Measurements from ENCODE around the gene ERMP1. TPM values are rescaled to one million over a fixed set of nuclear protein-coding genes. Genes with fewer than 3 reads are reported as not detected.
"Not testable (repeated sequence)": the region's sequence is repeated elsewhere in the genome, so short reads cannot be mapped to it uniquely, and the experiment has no call there.

ERMP1 gene
- total RNA-seq (89.6 TPM), polyA plus RNA-seq (ENCODE audit: insufficient read depth, low read depth, low replicate concordance) (34.4 TPM)
- long read RNA-seq, donor 1, full-length matches to known transcripts = 3 of 3 reads
- long read RNA-seq, donor 1, partial matches to known transcripts = 0 of 3 reads
- long read RNA-seq, donor 1, other reads (novel, unspliced or antisense) = 0 of 3 reads
- long read RNA-seq, donor 2, full-length matches to known transcripts = 6 of 6 reads
- long read RNA-seq, donor 2, partial matches to known transcripts = 0 of 6 reads
- long read RNA-seq, donor 2, other reads (novel, unspliced or antisense) = 0 of 6 reads
- long read RNA-seq, donor 3, full-length matches to known transcripts = 4 of 17 reads
- long read RNA-seq, donor 3, partial matches to known transcripts = 13 of 17 reads
- long read RNA-seq, donor 3, other reads (novel, unspliced or antisense) = 0 of 17 reads
- long read RNA-seq, donor 4, full-length matches to known transcripts = 4 of 9 reads
- long read RNA-seq, donor 4, partial matches to known transcripts = 5 of 9 reads
- long read RNA-seq, donor 4, other reads (novel, unspliced or antisense) = 0 of 9 reads
- long read RNA-seq, donor 5, full-length matches to known transcripts = 1 of 1 reads
- long read RNA-seq, donor 5, partial matches to known transcripts = 0 of 1 reads
- long read RNA-seq, donor 5, other reads (novel, unspliced or antisense) = 0 of 1 reads
- long read RNA-seq, donor 6 = 0 reads
- long read RNA-seq, donor 7, full-length matches to known transcripts = 50 of 78 reads
- long read RNA-seq, donor 7, partial matches to known transcripts = 5 of 78 reads
- long read RNA-seq, donor 7, other reads (novel, unspliced or antisense) = 23 of 78 reads
- long read RNA-seq, donor 8, full-length matches to known transcripts = 6 of 12 reads
- long read RNA-seq, donor 8, partial matches to known transcripts = 6 of 12 reads
- long read RNA-seq, donor 8, other reads (novel, unspliced or antisense) = 0 of 12 reads
- long read RNA-seq, donor 9, full-length matches to known transcripts = 1 of 1 reads
- long read RNA-seq, donor 9, partial matches to known transcripts = 0 of 1 reads
- long read RNA-seq, donor 9, other reads (novel, unspliced or antisense) = 0 of 1 reads
- long read RNA-seq, donor 10, full-length matches to known transcripts = 2 of 7 reads
- long read RNA-seq, donor 10, partial matches to known transcripts = 5 of 7 reads
- long read RNA-seq, donor 10, other reads (novel, unspliced or antisense) = 0 of 7 reads

- Histone ChIP-seq H3K9me3 (ENCODE audit: control insufficient read depth in 2 of 3, insufficient read depth in 1 of 3, low read length in 3 of 3) (no peaks in the 10 kb centered on the region), H3K4me3 (ENCODE audit: low read length in 3 of 3) (peak within 1 kb of the TSS; percentile 79 to 89 (median 88)), H3K27me3 (ENCODE audit: control insufficient read depth, insufficient read depth, low read length) (no peaks in the 10 kb centered on the region), H3K27ac (ENCODE audit: low read depth in 2 of 2, low read length in 2 of 2) (peak within 1 kb of the TSS; percentile 90 to 92), H3K9ac (ENCODE audit: low read length in 3 of 3) (peak within 1 kb of the TSS; percentile 68 to 71 (median 70)), H3K36me3 (ENCODE audit: control insufficient read depth in 2 of 3, insufficient read depth in 3 of 3, low read length in 3 of 3) (no peaks in the 10 kb centered on the region), H3K4me1 (ENCODE audit: control insufficient read depth in 2 of 3, insufficient read depth in 2 of 3, low read depth in 1 of 3, low read length in 3 of 3) (peaks cover 0 to 5% (median 3%) of the 10 kb centered on the region in 3 donors)
- no peak for FAIRE-seq
- TF ChIP-seq CTCF (IDR thresholded peaks at IDR 0.05; ENCODE audit: borderline replicate concordance, extremely low read depth, insufficient read depth) = peak; percentile 90
- peak; percentile 91 to 95 (median 93) for DNase-seq
- intact Hi-C loops (cut with DNase I) = no loop called here
These were observed at the start of gene ERMP1 for GRCh38 chr9:5832538-5833529. ERMP1 (minus strand) TSS chr9:5833117; CDS start chr9:5833027, 90 bp downstream.

- FAIRE-seq; H3K27ac ChIP-seq (ENCODE audit: low read depth in 2 of 2, low read length in 2 of 2); H3K36me3 ChIP-seq (ENCODE audit: control insufficient read depth in 2 of 3, insufficient read depth in 3 of 3, low read length in 3 of 3); H3K4me3 ChIP-seq (ENCODE audit: low read length in 3 of 3); DNase-seq; H3K4me1 ChIP-seq (ENCODE audit: control insufficient read depth in 2 of 3, insufficient read depth in 2 of 3, low read depth in 1 of 3, low read length in 3 of 3); H3K9ac ChIP-seq (ENCODE audit: low read length in 3 of 3); H3K27me3 ChIP-seq (ENCODE audit: control insufficient read depth, insufficient read depth, low read length); intact Hi-C loops (cut with DNase I); H3K9me3 ChIP-seq (ENCODE audit: control insufficient read depth in 2 of 3, insufficient read depth in 1 of 3, low read length in 3 of 3): not testable (repeated sequence)
These were observed 49.5 kb upstream of the ERMP1 start for GRCh38 chr9:5882244-5883012.

- Histone ChIP-seq H3K27ac (ENCODE audit: low read depth in 2 of 2, low read length in 2 of 2) (no peak overlapping the region), H3K4me1 (ENCODE audit: control insufficient read depth in 2 of 3, insufficient read depth in 2 of 3, low read depth in 1 of 3, low read length in 3 of 3) (peaks cover 0 to 2% (median 0%) of the 10 kb centered on the region in 3 donors), H3K4me3 (ENCODE audit: low read length in 3 of 3) (no peak overlapping the region), H3K27me3 (ENCODE audit: control insufficient read depth, insufficient read depth, low read length) (no peaks in the 10 kb centered on the region), H3K36me3 (ENCODE audit: control insufficient read depth in 2 of 3, insufficient read depth in 3 of 3, low read length in 3 of 3) (no peaks in the 10 kb centered on the region), H3K9ac (ENCODE audit: low read length in 3 of 3) (no peak overlapping the region), H3K9me3 (ENCODE audit: control insufficient read depth in 2 of 3, insufficient read depth in 1 of 3, low read length in 3 of 3) (no peaks in the 10 kb centered on the region)
- DNase-seq (no peak), FAIRE-seq (no peak)
- no peak for TF ChIP-seq CTCF (IDR thresholded peaks at IDR 0.05; ENCODE audit: borderline replicate concordance, extremely low read depth, insufficient read depth)
- intact Hi-C loops (cut with DNase I) = no loop called here
These were observed 46.7 kb upstream of the ERMP1 start for GRCh38 chr9:5879419-5880181.

All from kidney (tissue), 22 donors.